ENCODE data around the gene TMEM150A.
"Not testable (repeated sequence)": the region's sequence is repeated elsewhere in the genome, so short reads cannot be mapped to it uniquely, and the experiment has no call there.

DNA sequence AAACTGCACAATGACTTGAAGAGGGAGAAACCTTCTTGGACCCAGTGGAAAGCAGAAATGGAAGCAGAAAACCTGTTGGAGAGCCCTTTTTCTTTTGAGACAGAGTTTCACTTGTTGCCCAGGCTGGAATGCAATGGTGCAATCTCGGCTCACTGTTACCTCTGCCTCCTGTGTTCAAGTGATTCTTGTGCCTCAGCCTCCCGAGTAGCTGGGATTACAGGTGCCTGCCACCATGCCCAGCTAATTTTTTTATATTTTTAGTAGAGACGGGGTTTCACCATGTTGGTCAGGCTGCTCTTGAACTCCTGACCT is 1.6 kb upstream of the TMEM150A start:
- TF ChIP-seq, protein P1, sequence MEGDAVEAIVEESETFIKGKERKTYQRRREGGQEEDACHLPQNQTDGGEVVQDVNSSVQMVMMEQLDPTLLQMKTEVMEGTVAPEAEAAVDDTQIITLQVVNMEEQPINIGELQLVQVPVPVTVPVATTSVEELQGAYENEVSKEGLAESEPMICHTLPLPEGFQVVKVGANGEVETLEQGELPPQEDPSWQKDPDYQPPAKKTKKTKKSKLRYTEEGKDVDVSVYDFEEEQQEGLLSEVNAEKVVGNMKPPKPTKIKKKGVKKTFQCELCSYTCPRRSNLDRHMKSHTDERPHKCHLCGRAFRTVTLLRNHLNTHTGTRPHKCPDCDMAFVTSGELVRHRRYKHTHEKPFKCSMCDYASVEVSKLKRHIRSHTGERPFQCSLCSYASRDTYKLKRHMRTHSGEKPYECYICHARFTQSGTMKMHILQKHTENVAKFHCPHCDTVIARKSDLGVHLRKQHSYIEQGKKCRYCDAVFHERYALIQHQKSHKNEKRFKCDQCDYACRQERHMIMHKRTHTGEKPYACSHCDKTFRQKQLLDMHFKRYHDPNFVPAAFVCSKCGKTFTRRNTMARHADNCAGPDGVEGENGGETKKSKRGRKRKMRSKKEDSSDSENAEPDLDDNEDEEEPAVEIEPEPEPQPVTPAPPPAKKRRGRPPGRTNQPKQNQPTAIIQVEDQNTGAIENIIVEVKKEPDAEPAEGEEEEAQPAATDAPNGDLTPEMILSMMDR (IDR thresholded peaks at IDR 0.05; ENCODE audit: low read depth, low read length, poor library complexity, severe bottlenecking) = not testable (repeated sequence)
- not testable (repeated sequence) for TF ChIP-seq EZH2phosphoT487 (IDR thresholded peaks at IDR 0.05; ENCODE audit: borderline replicate concordance, low read length)

Measured in DOHH2 (cell line).